K562 treated with DMSO at 1 percent for 24 hours (cell line): ENCODE data around the gene OR4C16. TPM values are rescaled to one million over a fixed set of nuclear protein-coding genes. Genes with fewer than 3 reads are reported as not detected.

Experiments used
- total RNA-seq: library from RNA; unstranded; fragments of 300-600 nt; gene quantifications from 2 replicates; pipeline ENCODE4 v1.2.3, GENCODE V29; 2022; ENCODE audit warnings: low read depth; ENCODE audit not compliant: insufficient read depth

The OR4C16 gene, protein sequence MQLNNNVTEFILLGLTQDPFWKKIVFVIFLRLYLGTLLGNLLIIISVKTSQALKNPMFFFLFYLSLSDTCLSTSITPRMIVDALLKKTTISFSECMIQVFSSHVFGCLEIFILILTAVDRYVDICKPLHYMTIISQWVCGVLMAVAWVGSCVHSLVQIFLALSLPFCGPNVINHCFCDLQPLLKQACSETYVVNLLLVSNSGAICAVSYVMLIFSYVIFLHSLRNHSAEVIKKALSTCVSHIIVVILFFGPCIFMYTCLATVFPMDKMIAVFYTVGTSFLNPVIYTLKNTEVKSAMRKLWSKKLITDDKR
- not detected in 2 replicates for total RNA-seq

DNA sequence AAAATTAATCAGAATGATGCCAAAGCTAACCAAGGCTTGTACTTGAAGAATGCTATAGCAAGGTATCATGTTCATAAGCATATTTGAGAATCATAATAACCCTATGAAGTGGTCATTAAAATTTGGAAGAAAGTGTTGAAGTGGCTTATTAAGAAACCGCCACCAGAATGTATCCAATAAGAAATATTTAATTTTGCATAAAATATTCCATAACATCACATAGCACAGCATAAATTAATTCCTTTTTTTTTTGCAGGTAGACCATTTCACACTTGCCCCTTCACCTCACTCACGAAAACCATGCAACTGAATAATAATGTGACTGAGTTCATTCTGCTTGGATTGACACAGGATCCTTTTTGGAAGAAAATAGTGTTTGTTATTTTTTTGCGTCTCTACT, at the start of gene OR4C16:
OR4C16 (plus strand) TSS at position 301 of the 400 bp plus-strand sequence; CDS start at position 301, 0 bp downstream.

GRCh38 chr11:55554169-55554568, 17.8 kb upstream of the OR4C16 start, which contains the start of gene OR4C15:
TSS of gene OR4C15 (plus strand) at chr11:55554469. CDS start at chr11:55554469, 0 bp downstream.

DNA sequence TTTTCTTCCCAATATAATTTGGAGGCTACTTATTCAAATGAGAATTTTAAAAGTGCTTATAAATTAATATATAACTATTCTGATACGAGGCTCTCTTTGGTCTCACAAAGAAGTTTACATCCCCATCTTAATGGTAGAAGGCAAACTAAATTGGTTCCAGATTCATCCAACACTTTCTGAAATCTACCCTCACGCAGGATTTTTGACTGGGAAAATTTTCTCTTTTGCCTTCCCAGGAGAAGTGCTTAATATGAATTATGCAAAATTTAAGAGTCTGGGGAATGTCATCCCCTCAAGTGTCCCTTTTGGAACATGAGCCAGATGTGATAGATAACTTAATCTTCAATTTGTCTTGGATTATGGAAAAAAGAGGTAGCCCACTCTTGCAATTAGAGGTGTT, 35.6 kb downstream of the OR4C16 start, which contains the start of gene OR4C11:
OR4C11 (minus strand) TSS at position 101 of the 400 bp plus-strand sequence. CDS start 3,272 bp downstream, outside the sequence.

Other genes with a start within 250 kb of the OR4C16 start
- not detected in 2 replicates for gene OR4A16, start 228.9 kb upstream of the OR4C16 start, total RNA-seq
- not detected in 2 replicates for gene OR4A15, start 204.2 kb upstream of the OR4C16 start, total RNA-seq
- not detected in 2 replicates for gene OR4C15, start 17.7 kb upstream of the OR4C16 start, total RNA-seq
- not detected in 2 replicates for gene OR4C11, start 35.5 kb downstream of the OR4C16 start, total RNA-seq
- not detected in 2 replicates for gene OR4P4, start 63.0 kb downstream of the OR4C16 start, total RNA-seq
- gene OR4S2, start 76.2 kb downstream of the OR4C16 start, total RNA-seq = not detected in 2 replicates
- not detected in 2 replicates for gene OR4C6, start 90.1 kb downstream of the OR4C16 start, total RNA-seq
- not detected in 2 replicates for gene OR5D13, start 201.3 kb downstream of the OR4C16 start, total RNA-seq
- not detected in 2 replicates for gene OR5D14, start 223.4 kb downstream of the OR4C16 start, total RNA-seq
- not detected in 2 replicates for gene OR5L1, start 239.2 kb downstream of the OR4C16 start, total RNA-seq
- gene OR5D18, start 247.5 kb downstream of the OR4C16 start, total RNA-seq = not detected in 2 replicates